ENCODE measurements around the gene IFNGR1.

Gene IFNGR1

GRCh38 chr6:137219664-137220252 lies 573 bp upstream of the IFNGR1 start:
- Histone ChIP-seq H3K9ac (ENCODE audit: low read length) (no peak overlapping the region), H3K4me3 (ENCODE audit: low read length) (peak overlapping the region; percentile 86), H2AFZ (ENCODE audit: low read length) (peak overlapping the region; percentile 75), H3K4me1 (ENCODE audit: low read length) (peaks cover 12% of the 10 kb centered on the region), H3F3A (ENCODE audit: insufficient read depth, low read length) (peaks cover 4% of the 10 kb centered on the region; the same call in 1 of the 2 replicates), H3K4me2 (ENCODE audit: low read depth, low read length) (peak overlapping the region; percentile 86), H3K27ac (ENCODE audit: low read length) (peak overlapping the region; percentile 20; the same call in 1 of the 2 replicates), H3K79me2 (ENCODE audit: low read length) (peaks cover 30% of the 10 kb centered on the region), H3K9me3 (replicated peaks; ENCODE audit: insufficient read depth, low read length) (no peaks in the 10 kb centered on the region), H4K20me1 (ENCODE audit: insufficient read depth, low read length) (no peaks in the 10 kb centered on the region), H3K36me3 (replicated peaks; ENCODE audit: insufficient read depth, low read length) (no peaks in the 10 kb centered on the region), H3K9me2 (replicated peaks; ENCODE audit: insufficient read depth, low read length) (no peaks in the 10 kb centered on the region), H3K27me3 (replicated peaks; ENCODE audit: insufficient read depth, low read length) (0 out of 2 replicates have a peak, but pooled peaks cover 3% of the 10 kb centered on the region)
- TF ChIP-seq CTCF (IDR thresholded peaks at IDR 0.05; ENCODE audit: low read length) (no peak), EZH2phosphoT487 (IDR thresholded peaks at IDR 0.05; ENCODE audit: low read length) (no peak), EZH2 (optimal IDR thresholded peaks at IDR 0.05; ENCODE audit: low read depth, low read length) (no peak)
- no peak for DNase-seq

- Histone ChIP-seq H3K9me3 (replicated peaks; ENCODE audit: insufficient read depth, low read length) (no peaks in the 10 kb centered on the region), H3K9me2 (replicated peaks; ENCODE audit: insufficient read depth, low read length) (no peaks in the 10 kb centered on the region), H4K20me1 (ENCODE audit: insufficient read depth, low read length) (no peaks in the 10 kb centered on the region), H3K79me2 (ENCODE audit: low read length) (peaks cover 36% of the 10 kb centered on the region), H3K36me3 (replicated peaks; ENCODE audit: insufficient read depth, low read length) (no peaks in the 10 kb centered on the region), H3F3A (ENCODE audit: insufficient read depth, low read length) (peaks cover 4% of the 10 kb centered on the region; the same call in 1 of the 2 replicates), H2AFZ (ENCODE audit: low read length) (peak overlapping the region; percentile 75), H3K4me1 (ENCODE audit: low read length) (peaks cover 12% of the 10 kb centered on the region), H3K9ac (ENCODE audit: low read length) (peak overlapping the region; percentile 85), H3K27ac (ENCODE audit: low read length) (peak overlapping the region; percentile 60; the same call in 1 of the 2 replicates), H3K27me3 (replicated peaks; ENCODE audit: insufficient read depth, low read length) (0 out of 2 replicates have a peak, but pooled peaks cover 3% of the 10 kb centered on the region), H3K4me3 (ENCODE audit: low read length) (peak overlapping the region; percentile 86), H3K4me2 (ENCODE audit: low read depth, low read length) (peak overlapping the region; percentile 86)
- peak; percentile 51 for DNase-seq
- TF ChIP-seq CTCF (IDR thresholded peaks at IDR 0.05; ENCODE audit: low read length): no peak
- no peak for TF ChIP-seq EZH2 (optimal IDR thresholded peaks at IDR 0.05; ENCODE audit: low read depth, low read length)
- no peak for TF ChIP-seq EZH2phosphoT487 (IDR thresholded peaks at IDR 0.05; ENCODE audit: low read length)
Observed at GRCh38 chr6:137218473-137218916, 690 bp downstream of the IFNGR1 start.

GRCh38 chr6:137217801-137218472 lies 1.2 kb downstream of the IFNGR1 start:
- Histone ChIP-seq H3K27me3 (replicated peaks; ENCODE audit: insufficient read depth, low read length) (0 out of 2 replicates have a peak, but pooled peaks cover 3% of the 10 kb centered on the region), H3K36me3 (replicated peaks; ENCODE audit: insufficient read depth, low read length) (no peaks in the 10 kb centered on the region), H3K4me3 (ENCODE audit: low read length) (peak overlapping the region; percentile 86), H3F3A (ENCODE audit: insufficient read depth, low read length) (peaks cover 4% of the 10 kb centered on the region; the same call in 1 of the 2 replicates), H2AFZ (ENCODE audit: low read length) (peak overlapping the region; percentile 75), H4K20me1 (ENCODE audit: insufficient read depth, low read length) (no peaks in the 10 kb centered on the region), H3K9me2 (replicated peaks; ENCODE audit: insufficient read depth, low read length) (no peaks in the 10 kb centered on the region), H3K4me1 (ENCODE audit: low read length) (peaks cover 12% of the 10 kb centered on the region), H3K27ac (ENCODE audit: low read length) (no peak overlapping the region), H3K9ac (ENCODE audit: low read length) (peak overlapping the region; percentile 85; the same call in 1 of the 2 replicates), H3K9me3 (replicated peaks; ENCODE audit: insufficient read depth, low read length) (no peaks in the 10 kb centered on the region), H3K79me2 (ENCODE audit: low read length) (peaks cover 40% of the 10 kb centered on the region), H3K4me2 (ENCODE audit: low read depth, low read length) (peak overlapping the region; percentile 86)
- TF ChIP-seq EZH2phosphoT487 (IDR thresholded peaks at IDR 0.05; ENCODE audit: low read length) (no peak), EZH2 (optimal IDR thresholded peaks at IDR 0.05; ENCODE audit: low read depth, low read length) (no peak), CTCF (IDR thresholded peaks at IDR 0.05; ENCODE audit: low read length) (no peak)
- no peak for DNase-seq
